ENCODE data around the gene RWDD3. TPM values are rescaled to one million over a fixed set of nuclear protein-coding genes. Genes with fewer than 3 reads are reported as not detected.

The RWDD3 gene, protein sequence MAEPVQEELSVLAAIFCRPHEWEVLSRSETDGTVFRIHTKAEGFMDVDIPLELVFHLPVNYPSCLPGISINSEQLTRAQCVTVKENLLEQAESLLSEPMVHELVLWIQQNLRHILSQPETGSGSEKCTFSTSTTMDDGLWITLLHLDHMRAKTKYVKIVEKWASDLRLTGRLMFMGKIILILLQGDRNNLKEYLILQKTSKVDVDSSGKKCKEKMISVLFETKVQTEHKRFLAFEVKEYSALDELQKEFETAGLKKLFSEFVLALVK
- polyA plus RNA-seq (7.8 to 15.0 TPM (median 10.6 TPM) in 3 replicates), polyA minus RNA-seq (2.1 to 8.4 TPM (median 4.0 TPM) in 3 replicates)
- 24.8 TPM for polyA plus RNA-seq (2011; ENCODE audit: low read depth)
- 7.2 and 9.5 TPM in 2 replicates for polyA plus RNA-seq (2011; cell fraction: cytosol; rRNA removed)
- 11.4 and 17.0 TPM in 2 replicates for polyA plus RNA-seq (2011; cell fraction: nucleus; rRNA removed)
- 9.2 and 9.3 TPM in 2 replicates for polyA plus RNA-seq (2012; ENCODE audit: low replicate concordance)
- 1.5 TPM for polyA minus RNA-seq (2011; cell fraction: cytosol; rRNA and poly(A)+ RNA removed)
- polyA minus RNA-seq (2011; cell fraction: nucleus; rRNA and poly(A)+ RNA removed): 3.8 and 5.6 TPM in 2 replicates

DNA sequence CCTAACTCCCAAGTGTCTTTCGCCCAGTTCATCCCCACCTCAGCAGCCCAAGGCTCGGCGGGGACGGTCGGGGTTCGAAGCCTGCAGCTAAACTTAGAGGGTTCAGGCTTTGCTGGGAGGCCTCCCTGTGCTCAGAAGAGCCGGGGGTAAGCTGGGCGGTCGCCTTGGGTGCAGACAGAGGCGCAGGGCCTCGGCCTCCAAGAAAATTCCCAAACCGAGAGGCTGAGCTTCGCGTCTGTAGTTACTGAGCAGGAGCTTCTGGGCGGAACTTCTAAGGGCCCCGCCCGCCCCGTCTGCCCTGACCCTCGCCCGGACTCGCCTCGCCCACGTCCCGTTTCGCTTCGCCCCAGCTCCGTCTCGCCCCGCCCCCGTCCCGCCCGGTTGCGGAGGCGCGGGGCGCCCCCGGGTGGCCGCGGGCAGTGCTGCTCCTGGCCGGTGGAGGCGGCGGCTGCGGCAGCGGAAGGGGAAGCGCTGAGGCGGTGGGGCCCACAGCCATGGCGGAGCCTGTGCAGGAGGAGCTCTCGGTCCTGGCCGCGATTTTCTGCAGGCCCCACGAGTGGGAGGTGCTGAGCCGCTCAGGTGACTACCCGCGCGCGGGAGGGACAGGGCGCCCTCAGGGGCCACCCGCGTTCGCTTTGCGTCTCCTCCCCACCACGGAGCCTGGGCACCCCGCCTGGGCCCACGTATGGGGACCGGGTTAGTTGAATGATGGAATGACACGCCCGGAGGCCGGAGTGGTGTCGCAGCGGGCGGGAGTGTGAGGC, at the start of gene RWDD3:
TSS of gene RWDD3 (plus strand) at position 474 of the 764 bp plus-strand sequence. CDS start at position 495, 21 bp downstream.
- dilution Hi-C loops (cut with MboI; ENCODE audit: extremely low pct_ligation_motif_present, low sequenced_read_pairs): no loop called here
- Histone ChIP-seq H3K79me2 (ENCODE audit: control insufficient read depth, insufficient read depth, low read length) (peaks cover 10% of the 10 kb centered on the region), H3K36me3 (ENCODE audit: control insufficient read depth in 2 of 2, extremely low read depth in 1 of 2, insufficient read depth in 2 of 2, low read length in 2 of 2) (peaks cover 0 to 1% of the 10 kb centered on the region in 2 experiments), H3K9me1 (ENCODE audit: control insufficient read depth, extremely low read depth, insufficient read depth, low read length) (no peaks in the 10 kb centered on the region), H2AFZ (ENCODE audit: control insufficient read depth, low read length) (peak within 1 kb of the TSS; percentile 88), H4K20me1 (ENCODE audit: control insufficient read depth, extremely low read depth, insufficient read depth, low read length) (no peaks in the 10 kb centered on the region), H3K4me1 (ENCODE audit: control insufficient read depth, extremely low read depth, insufficient read depth, low read length) (peaks cover 8% of the 10 kb centered on the region), H3K4me3 (ENCODE audit: control insufficient read depth in 2 of 3, extremely low read depth in 1 of 3, insufficient read depth in 2 of 3, low read depth in 1 of 3, low read length in 3 of 3) (peak within 1 kb of the TSS; percentile 66 to 95 (median 89)), H3K27ac (ENCODE audit: control insufficient read depth, insufficient read depth, low read length) (peak within 1 kb of the TSS; percentile 50), H3K9me3 (ENCODE audit: control insufficient read depth, low read depth, low read length) (no peaks in the 10 kb centered on the region), H3K9ac (ENCODE audit: control insufficient read depth, extremely low read depth, insufficient read depth, low read length) (peak within 1 kb of the TSS; percentile 79), H3K4me2 (ENCODE audit: control insufficient read depth, extremely low read depth, insufficient read depth, low read depth, low read length) (peak within 1 kb of the TSS; percentile 85), H3K27me3 (ENCODE audit: control insufficient read depth, extremely low read depth, insufficient read depth, low read length) (no peaks in the 10 kb centered on the region)
- DNase-seq (ENCODE audit: low read depth, low spot score): peak; percentile 25
- FAIRE-seq: no peak
- TF ChIP-seq EZH2 (IDR thresholded peaks at IDR 0.05; ENCODE audit: low read length): no peak
- TF ChIP-seq, protein P1, sequence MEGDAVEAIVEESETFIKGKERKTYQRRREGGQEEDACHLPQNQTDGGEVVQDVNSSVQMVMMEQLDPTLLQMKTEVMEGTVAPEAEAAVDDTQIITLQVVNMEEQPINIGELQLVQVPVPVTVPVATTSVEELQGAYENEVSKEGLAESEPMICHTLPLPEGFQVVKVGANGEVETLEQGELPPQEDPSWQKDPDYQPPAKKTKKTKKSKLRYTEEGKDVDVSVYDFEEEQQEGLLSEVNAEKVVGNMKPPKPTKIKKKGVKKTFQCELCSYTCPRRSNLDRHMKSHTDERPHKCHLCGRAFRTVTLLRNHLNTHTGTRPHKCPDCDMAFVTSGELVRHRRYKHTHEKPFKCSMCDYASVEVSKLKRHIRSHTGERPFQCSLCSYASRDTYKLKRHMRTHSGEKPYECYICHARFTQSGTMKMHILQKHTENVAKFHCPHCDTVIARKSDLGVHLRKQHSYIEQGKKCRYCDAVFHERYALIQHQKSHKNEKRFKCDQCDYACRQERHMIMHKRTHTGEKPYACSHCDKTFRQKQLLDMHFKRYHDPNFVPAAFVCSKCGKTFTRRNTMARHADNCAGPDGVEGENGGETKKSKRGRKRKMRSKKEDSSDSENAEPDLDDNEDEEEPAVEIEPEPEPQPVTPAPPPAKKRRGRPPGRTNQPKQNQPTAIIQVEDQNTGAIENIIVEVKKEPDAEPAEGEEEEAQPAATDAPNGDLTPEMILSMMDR (optimal IDR thresholded peaks at IDR 0.05 in 1 of 3, IDR thresholded peaks at IDR 0.05 in 1 of 3, conservative IDR thresholded peaks at IDR 0.05 in 1 of 3; ENCODE audit: extremely low read depth in 1 of 3, insufficient read depth in 2 of 3, low read length in 3 of 3): peak; percentile 39 to 91 (median 70)

DNA sequence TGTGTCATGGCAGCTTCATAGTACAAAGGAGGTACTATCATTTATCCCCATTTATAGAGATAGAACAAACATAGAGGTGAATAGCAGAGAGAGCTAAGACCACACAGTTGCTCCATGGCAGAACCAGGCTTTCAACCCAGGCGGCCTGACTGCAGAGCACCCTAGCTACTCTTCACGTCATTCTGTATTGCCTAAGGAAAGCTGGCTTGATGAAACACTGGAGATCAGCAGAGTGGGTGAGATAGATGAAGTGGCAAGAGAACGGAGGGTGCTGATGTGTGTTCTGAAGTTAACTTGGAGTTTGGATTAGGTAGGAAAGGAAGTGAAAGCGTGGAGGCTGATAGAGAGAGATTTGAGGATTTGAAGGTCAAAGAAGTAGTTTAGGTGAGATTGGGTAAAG, 47.9 kb upstream of the RWDD3 start:
- no peak for DNase-seq (ENCODE audit: low read depth, low spot score)
- Histone ChIP-seq H3K4me1 (ENCODE audit: control insufficient read depth, extremely low read depth, insufficient read depth, low read length) (no peaks in the 10 kb centered on the region), H3K4me3 (ENCODE audit: control insufficient read depth in 2 of 3, extremely low read depth in 1 of 3, insufficient read depth in 2 of 3, low read depth in 1 of 3, low read length in 3 of 3) (no peak overlapping the region), H3K79me2 (ENCODE audit: control insufficient read depth, insufficient read depth, low read length) (no peaks in the 10 kb centered on the region), H4K20me1 (ENCODE audit: control insufficient read depth, extremely low read depth, insufficient read depth, low read length) (no peaks in the 10 kb centered on the region), H3K9me1 (ENCODE audit: control insufficient read depth, extremely low read depth, insufficient read depth, low read length) (no peaks in the 10 kb centered on the region), H3K27ac (ENCODE audit: control insufficient read depth, insufficient read depth, low read length) (no peak overlapping the region), H3K4me2 (ENCODE audit: control insufficient read depth, extremely low read depth, insufficient read depth, low read depth, low read length) (no peak overlapping the region), H3K36me3 (ENCODE audit: control insufficient read depth in 2 of 2, extremely low read depth in 1 of 2, insufficient read depth in 2 of 2, low read length in 2 of 2) (no peaks in the 10 kb centered on the region), H3K27me3 (ENCODE audit: control insufficient read depth, extremely low read depth, insufficient read depth, low read length) (peaks cover 4% of the 10 kb centered on the region), H3K9ac (ENCODE audit: control insufficient read depth, extremely low read depth, insufficient read depth, low read length) (no peak overlapping the region), H2AFZ (ENCODE audit: control insufficient read depth, low read length) (no peak overlapping the region), H3K9me3 (ENCODE audit: control insufficient read depth, low read depth, low read length) (no peaks in the 10 kb centered on the region)
- dilution Hi-C loops (cut with MboI; ENCODE audit: extremely low pct_ligation_motif_present, low sequenced_read_pairs): no loop called here
- no peak for TF ChIP-seq EZH2 (IDR thresholded peaks at IDR 0.05; ENCODE audit: low read length)
- TF ChIP-seq, protein P1 (optimal IDR thresholded peaks at IDR 0.05 in 1 of 3, IDR thresholded peaks at IDR 0.05 in 1 of 3, conservative IDR thresholded peaks at IDR 0.05 in 1 of 3; ENCODE audit: extremely low read depth in 1 of 3, insufficient read depth in 2 of 3, low read length in 3 of 3): no peak
- FAIRE-seq: no peak

All from keratinocyte (primary cell).